OCI-LY3 (cell line): ENCODE results near the gene NAV1.

Experiments
- CTCF ChIP-seq: fragments of 200-600, 300-600 bp; sonication (generic); IDR thresholded peaks from 2 replicates; pipeline ENCODE4 v1.5.1; 2014; ENCODE audit warnings: antibody characterized with exemption, low read length, low read depth
- EZH2phosphoT487 ChIP-seq: fragments of 200-600 bp; shearing (Covaris generic); IDR thresholded peaks from 2 replicates; pipeline ENCODE4 v1.6.1; 2018; ENCODE audit warnings: antibody characterized with exemption, mixed run types, low read depth

GRCh38 chr1:201551877-201552731 is 13.2 kb downstream of the NAV1 start:
- no peak for TF ChIP-seq CTCF
- no peak for TF ChIP-seq EZH2phosphoT487
